Measurements from ENCODE around the gene ALPI. TPM values are rescaled to one million over a fixed set of nuclear protein-coding genes. Genes with fewer than 3 reads are reported as not detected.

ALPI gene
- total and polyA plus RNA-seq, 9 of the 15 experiments (the other 6 are each of a cell fraction or from before 2014, with no cell fraction given), result not detected

- Histone ChIP-seq H3K4me1 (replicated peaks in 1 of 2; ENCODE audit: control insufficient read depth in 2 of 2, insufficient read depth in 2 of 2, low read length in 2 of 2) (peaks cover 0 to 8% of the 10 kb centered on the region in 2 experiments; a peak in 2 of 5 replicates), H3K9me1 (ENCODE audit: control insufficient read depth, insufficient read depth, low read length) (no peaks in the 10 kb centered on the region), H3K27ac (ENCODE audit: extremely low read depth, low read depth, low read length) (no peak overlapping the region), H2AFZ (ENCODE audit: low read depth, low read length) (no peak overlapping the region), H3K4me2 (ENCODE audit: insufficient read depth, low read length) (no peak overlapping the region), H3K27me3 (ENCODE audit: control insufficient read depth in 2 of 2, insufficient read depth in 2 of 2, low read length in 2 of 2) (peaks cover 0 to 38% of the 10 kb centered on the region in 2 experiments; a peak in 3 of 5 replicates), H4K20me1 (replicated peaks; ENCODE audit: control insufficient read depth, insufficient read depth, low read length) (0 out of 2 replicates have a peak, but pooled peaks cover 3% of the 10 kb centered on the region), H3K79me2 (ENCODE audit: control insufficient read depth, insufficient read depth, low read length) (no peaks in the 10 kb centered on the region), H3K9me3 (replicated peaks; ENCODE audit: control insufficient read depth, insufficient read depth, low read depth, low read length) (no peaks in the 10 kb centered on the region), H3K36me3 (ENCODE audit: control insufficient read depth, insufficient read depth, low read length) (no peaks in the 10 kb centered on the region), H3K4me3 (no peak overlapping the region), H3K9ac (ENCODE audit: insufficient read depth in 1 of 2, low read depth in 2 of 2, low read length in 2 of 2) (no peak overlapping the region)
- ChIA-PET POLR2A (interaction anchor here (0.6 kb wide), 1 partner anchor 978 kb away, joined by 4 read pairs; no protein-coding TSS in a partner anchor), CTCF (ENCODE audit: low intra/inter-chr PET ratio) (no interaction called here)
- DNase-seq (ENCODE audit: extremely low read depth in 1 of 4, low spot score in 3 of 4), result no peak
- 2% methylated on average over 6 of the region's 12 CpGs for WGBS (ENCODE audit: insufficient coverage, low coverage, missing lambda C conversion rate)
- TF ChIP-seq FOXA3 (CRISPR knock-in tag; conservative IDR thresholded peaks at IDR 0.05 in 1 of 2, IDR thresholded peaks at IDR 0.05 in 1 of 2) (no peak), U2AF2 (optimal IDR thresholded peaks at IDR 0.05; ENCODE audit: low read depth, low read length) (no peak), ZFP36 (IDR thresholded peaks at IDR 0.05; ENCODE audit: low read depth, low read length, partially characterized antibody) (no peak), BCL6 (CRISPR knock-in tag; IDR thresholded peaks at IDR 0.05) (no peak), ZNF785 (CRISPR knock-in tag; IDR thresholded peaks at IDR 0.05) (no peak), SMARCA4 (IDR thresholded peaks at IDR 0.05) (no peak), SLC30A9 (CRISPR knock-in tag; IDR thresholded peaks at IDR 0.05) (no peak)
- no peak for ATAC-seq
- intact Hi-C loops (cut with micrococcal nuclease) (loop anchor here (10.0 kb wide), 1 partner anchor 292 kb away; no protein-coding TSS in a partner anchor), in situ Hi-C loops (cut with MboI) (loop anchor here (5.0 kb wide), 1 partner anchor 110 kb away; no protein-coding TSS in a partner anchor)
- BruUV-seq (replicated peaks), result no TSS peak
- FAIRE-seq, result no peak
Measured at GRCh38 chr2:232437195-232437571, 18.8 kb upstream of the ALPI start.

All from K562 (cell line).